Pons (tissue), 1 donor: ENCODE data around the gene THUMPD1.
"Not testable (repeated sequence)": the region's sequence is repeated elsewhere in the genome, so short reads cannot be mapped to it uniquely, and the experiment has no call there.

Experiments
- DNase-seq: peaks from one replicate; pipeline ENCODE4 v3.0.0-alpha.2; 2016; ENCODE audit warnings: low spot score

The THUMPD1 gene, protein sequence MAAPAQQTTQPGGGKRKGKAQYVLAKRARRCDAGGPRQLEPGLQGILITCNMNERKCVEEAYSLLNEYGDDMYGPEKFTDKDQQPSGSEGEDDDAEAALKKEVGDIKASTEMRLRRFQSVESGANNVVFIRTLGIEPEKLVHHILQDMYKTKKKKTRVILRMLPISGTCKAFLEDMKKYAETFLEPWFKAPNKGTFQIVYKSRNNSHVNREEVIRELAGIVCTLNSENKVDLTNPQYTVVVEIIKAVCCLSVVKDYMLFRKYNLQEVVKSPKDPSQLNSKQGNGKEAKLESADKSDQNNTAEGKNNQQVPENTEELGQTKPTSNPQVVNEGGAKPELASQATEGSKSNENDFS

GRCh38 chr16:20741554-20742285, at the start of gene THUMPD1:
THUMPD1 (minus strand) TSS chr16:20741818; CDS start chr16:20741739, 79 bp downstream.
- DNase-seq, result peak; percentile 92

DNA sequence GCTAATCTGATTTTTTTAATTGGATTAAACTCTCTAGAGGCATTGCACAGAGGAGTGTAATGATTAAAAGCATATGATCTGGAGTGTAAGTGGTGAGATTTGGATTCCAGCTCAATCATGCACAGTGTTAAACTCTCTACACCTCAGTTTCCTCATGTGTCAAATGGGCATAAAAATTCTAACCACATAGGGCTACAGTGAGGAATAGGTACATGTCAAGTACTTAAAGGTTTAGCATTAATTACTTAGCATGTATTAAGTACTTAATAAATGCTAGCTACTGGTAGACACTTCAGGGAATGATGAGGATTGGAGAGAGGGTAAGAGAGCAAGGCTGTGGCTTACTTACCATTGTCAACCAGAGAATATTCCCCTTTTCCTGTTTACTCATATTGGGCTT, 47.5 kb upstream of the THUMPD1 start:
- DNase-seq, result no peak

- no peak for DNase-seq
These were observed 42.6 kb upstream of the THUMPD1 start for GRCh38 chr16:20784204-20784603.

GRCh38 chr16:20782470-20782869, 40.9 kb upstream of the THUMPD1 start:
- DNase-seq, result no peak

GRCh38 chr16:20781697-20782096, 40.1 kb upstream of the THUMPD1 start:
- DNase-seq, result no peak

GRCh38 chr16:20774703-20775362, 33.2 kb upstream of the THUMPD1 start:
- peak; percentile 8 for DNase-seq

DNA sequence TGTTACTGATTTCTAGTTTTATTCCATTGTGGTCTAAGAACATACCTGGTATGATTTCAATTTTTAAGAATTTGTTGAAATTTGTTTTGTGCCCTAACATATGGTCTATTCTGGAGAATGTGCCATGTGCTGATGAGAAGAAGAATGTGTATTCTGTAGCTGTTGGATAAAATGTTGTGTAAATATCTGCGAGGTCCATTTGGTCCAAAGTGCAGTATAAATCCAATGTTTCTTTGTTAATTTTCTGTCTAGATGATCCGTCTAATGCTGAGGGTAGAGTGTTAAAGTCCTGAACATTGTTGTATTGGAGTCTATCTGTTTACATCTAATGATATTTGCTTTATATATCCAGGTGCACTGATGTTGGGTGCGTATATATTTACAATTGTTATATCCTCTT, 32.1 kb upstream of the THUMPD1 start:
- no peak for DNase-seq

- no peak for DNase-seq
These were observed 27.2 kb upstream of the THUMPD1 start for GRCh38 chr16:20768818-20769217.

GRCh38 chr16:20768121-20768520, 26.5 kb upstream of the THUMPD1 start:
- DNase-seq, result no peak

GRCh38 chr16:20767577-20767976, 26.0 kb upstream of the THUMPD1 start:
- DNase-seq, result no peak

- no peak for DNase-seq
These were observed 24.7 kb upstream of the THUMPD1 start for GRCh38 chr16:20766294-20766693.

DNA sequence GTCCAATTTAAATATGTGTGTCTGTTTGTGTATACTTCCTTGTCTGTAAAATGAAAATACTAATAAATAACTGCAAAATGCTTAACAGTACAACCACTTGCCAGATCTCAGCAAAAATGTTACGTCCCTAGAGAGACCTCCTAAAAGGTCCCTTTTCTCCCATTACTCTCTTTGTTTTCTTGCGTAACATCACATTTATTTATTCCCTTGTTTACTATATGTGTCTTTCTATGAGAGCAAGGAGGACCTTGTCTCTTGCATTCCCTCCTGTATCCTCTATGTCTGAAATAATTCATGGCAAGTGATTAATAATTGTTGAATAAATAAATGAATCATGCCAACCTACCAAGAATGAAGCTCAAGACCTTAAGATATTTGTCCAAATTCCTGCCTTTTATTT, 24.1 kb upstream of the THUMPD1 start:
- no peak for DNase-seq

GRCh38 chr16:20764448-20764847, 22.8 kb upstream of the THUMPD1 start:
- DNase-seq, result not testable (repeated sequence)

GRCh38 chr16:20763461-20764232, 22.0 kb upstream of the THUMPD1 start, which contains the start of gene ACSM3:
ACSM3 (plus strand) TSS chr16:20764014; CDS start chr16:20770035, 6,021 bp downstream.
- DNase-seq, result peak; percentile 78

- DNase-seq, result no peak
These were observed 20.9 kb upstream of the THUMPD1 start for GRCh38 chr16:20762404-20763123.

DNA sequence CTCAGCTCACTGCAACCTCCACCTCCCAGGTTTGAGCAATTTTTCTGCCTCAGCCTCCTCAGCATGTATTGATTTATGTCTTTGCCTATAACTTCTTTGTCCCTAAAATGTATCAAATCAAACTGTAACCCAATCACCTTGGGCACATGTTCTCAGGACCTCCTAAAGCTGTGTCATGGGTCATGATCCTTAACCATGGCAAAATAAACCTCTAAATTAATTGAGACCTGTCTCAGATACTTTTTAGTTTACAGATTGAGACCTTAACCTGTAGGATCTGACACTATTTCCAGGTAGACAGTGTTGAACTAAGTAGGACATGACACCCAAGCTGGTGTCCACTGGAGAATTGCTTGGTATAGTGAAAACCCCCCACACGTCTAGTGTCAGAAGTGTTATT, 19.6 kb upstream of the THUMPD1 start:
- no peak for DNase-seq

- DNase-seq, result no peak
These were observed 18.7 kb upstream of the THUMPD1 start for GRCh38 chr16:20760346-20760745.

DNA sequence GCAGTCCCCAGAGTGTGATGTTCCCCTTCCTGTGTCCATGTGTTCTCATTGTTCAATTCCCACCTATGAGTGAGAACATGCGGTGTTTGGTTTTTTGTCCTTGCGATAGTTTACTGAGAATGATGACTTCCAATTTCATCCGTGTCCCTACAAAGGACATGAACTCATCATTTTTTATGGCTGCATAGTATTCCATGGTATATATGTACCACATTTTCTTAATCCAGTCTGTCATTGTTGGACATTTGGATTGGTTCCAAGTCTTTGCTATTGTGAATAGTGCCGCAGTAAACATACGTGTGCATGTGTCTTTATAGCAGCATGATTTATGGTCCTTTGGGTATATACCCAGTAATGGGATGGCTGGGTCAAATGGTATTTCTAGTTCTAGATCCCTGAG, 14.2 kb upstream of the THUMPD1 start:
- DNase-seq, result not testable (repeated sequence)

DNA sequence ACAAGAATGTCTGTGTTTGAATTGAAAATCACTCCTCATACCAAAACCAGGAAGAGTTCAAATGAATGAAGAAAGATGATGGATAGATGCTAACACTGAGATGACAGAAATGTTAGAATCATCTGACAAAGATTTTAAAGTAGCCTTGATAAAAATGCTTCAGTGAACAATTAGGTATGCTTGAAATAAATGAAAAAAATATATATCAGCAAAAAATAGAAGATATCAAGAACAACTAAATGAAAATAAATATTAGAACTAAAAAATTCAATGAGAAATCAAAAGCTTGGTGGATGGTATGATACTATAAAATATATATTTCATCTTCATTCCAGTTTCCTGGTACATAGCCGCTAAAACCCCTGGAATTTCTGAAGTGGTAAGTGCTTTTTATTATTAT, 13.6 kb upstream of the THUMPD1 start:
- DNase-seq, result no peak

DNA sequence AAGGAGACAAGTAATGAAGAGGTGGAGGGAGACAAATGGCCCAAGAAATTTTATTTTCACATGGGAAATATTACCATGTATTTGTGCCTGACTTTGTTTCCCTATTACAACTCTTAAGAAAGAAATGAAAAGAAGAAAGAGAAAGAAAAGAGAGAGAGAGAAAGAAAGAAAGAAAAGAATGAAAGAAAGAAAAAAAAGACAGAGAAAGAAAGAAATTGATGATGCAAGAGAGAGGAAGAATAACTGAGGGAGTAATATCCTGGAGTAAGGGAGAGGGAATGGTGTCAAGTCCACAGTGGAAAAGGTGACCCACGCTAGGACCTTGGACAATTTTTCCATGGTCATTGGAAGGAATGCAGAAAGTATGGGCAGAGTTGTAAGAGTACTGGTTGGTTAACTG, 12.1 kb upstream of the THUMPD1 start:
- DNase-seq, result no peak

- DNase-seq, result no peak
These were observed 8.9 kb upstream of the THUMPD1 start for GRCh38 chr16:20750558-20750957.
